Measurements from ENCODE around the gene SLFN11. TPM values are rescaled to one million over a fixed set of nuclear protein-coding genes. Genes with fewer than 3 reads are reported as not detected.
"Not testable (repeated sequence)": the region's sequence is repeated elsewhere in the genome, so short reads cannot be mapped to it uniquely, and the experiment has no call there.

SLFN11 gene, protein sequence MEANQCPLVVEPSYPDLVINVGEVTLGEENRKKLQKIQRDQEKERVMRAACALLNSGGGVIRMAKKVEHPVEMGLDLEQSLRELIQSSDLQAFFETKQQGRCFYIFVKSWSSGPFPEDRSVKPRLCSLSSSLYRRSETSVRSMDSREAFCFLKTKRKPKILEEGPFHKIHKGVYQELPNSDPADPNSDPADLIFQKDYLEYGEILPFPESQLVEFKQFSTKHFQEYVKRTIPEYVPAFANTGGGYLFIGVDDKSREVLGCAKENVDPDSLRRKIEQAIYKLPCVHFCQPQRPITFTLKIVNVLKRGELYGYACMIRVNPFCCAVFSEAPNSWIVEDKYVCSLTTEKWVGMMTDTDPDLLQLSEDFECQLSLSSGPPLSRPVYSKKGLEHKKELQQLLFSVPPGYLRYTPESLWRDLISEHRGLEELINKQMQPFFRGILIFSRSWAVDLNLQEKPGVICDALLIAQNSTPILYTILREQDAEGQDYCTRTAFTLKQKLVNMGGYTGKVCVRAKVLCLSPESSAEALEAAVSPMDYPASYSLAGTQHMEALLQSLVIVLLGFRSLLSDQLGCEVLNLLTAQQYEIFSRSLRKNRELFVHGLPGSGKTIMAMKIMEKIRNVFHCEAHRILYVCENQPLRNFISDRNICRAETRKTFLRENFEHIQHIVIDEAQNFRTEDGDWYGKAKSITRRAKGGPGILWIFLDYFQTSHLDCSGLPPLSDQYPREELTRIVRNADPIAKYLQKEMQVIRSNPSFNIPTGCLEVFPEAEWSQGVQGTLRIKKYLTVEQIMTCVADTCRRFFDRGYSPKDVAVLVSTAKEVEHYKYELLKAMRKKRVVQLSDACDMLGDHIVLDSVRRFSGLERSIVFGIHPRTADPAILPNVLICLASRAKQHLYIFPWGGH
- total RNA-seq (2014; rRNA removed; shearing (Covaris generic)), result not detected in 2 replicates

DNA sequence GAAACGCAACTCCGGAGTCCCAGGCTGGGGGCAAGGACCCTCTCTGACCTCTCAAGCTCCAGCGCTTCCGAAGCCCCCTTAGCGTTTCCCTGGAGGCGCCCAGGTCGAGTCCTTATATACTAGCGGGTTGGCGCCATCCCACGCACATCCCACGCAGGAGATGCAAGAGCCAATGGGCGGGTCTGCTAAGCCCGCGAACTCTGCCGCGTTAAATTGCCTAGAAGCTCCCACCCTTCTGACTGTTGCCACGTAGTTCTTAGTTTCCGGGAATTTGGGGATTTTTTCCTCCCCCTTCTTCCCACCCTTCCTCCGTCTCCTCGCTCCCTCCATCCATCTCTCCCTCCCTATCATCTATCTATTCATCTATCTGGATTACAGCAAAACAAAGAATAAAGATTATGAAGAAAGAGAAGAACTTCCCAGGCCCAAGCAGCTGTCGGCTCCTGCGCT, at the start of gene SLFN11:
SLFN11 (minus strand) TSS at position 88 of the 450 bp plus-strand sequence. CDS start 9,814 bp downstream, outside the sequence.
- DNase-seq (ENCODE audit: low spot score), result no peak

DNA sequence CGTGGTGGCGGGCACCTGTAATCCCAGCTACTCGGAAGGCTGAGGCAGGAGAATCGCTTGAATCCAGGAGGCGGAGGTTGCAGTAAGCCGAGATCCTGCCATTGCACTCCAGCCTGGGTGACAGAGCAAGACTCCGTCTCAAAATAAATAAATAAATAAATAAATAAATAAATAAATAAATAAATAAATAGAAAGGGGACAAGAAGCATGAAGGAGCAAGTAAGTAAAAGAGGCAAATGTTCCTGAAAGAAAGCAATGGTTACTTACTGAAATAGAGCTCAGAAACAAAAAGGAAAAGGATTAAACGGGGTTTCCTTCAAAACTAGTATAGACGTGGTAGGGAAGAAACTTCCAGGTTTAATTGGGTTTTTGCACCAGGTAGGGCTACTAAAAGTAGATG, 47.6 kb upstream of the SLFN11 start:
- not testable (repeated sequence) for DNase-seq (ENCODE audit: low spot score)

- DNase-seq (ENCODE audit: low spot score), result no peak
Measured at GRCh38 chr17:35416659-35417058, 43.2 kb upstream of the SLFN11 start.

DNA sequence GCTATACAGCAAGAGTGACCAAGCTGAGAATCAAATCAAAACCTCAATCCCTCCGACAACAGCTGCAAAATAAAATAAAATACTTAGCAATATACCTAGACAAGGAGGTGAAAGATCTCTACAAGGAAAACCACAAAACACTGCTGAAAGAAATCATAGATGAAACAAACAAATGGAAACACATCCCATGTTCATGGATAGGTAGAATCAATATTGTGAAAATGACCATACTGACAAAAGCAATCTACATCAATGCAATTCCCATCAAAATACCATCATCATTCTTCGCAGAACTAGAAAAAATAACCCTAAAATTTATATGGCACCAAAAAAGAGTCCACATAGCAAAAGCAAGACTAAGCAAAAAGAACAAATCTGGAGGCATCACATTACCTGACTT, 41.3 kb upstream of the SLFN11 start:
- not testable (repeated sequence) for DNase-seq (ENCODE audit: low spot score)

DNA sequence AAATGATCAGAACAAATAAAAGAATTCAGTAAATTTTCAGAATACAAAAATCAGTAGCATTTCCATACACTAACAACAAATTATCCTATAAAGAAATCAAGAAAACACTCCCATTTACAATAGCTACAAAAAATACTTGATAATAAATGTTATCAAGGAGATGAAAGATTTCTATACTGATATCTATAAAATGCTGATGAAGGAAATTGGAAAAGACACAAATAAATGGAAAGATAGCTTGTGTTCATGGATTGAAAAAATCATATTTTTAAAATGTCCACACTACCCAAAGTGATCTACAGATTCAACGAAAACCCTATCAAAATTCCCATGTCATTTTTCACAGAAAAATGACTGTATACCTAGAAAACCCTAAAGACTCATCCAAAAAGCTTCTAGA, 40.8 kb upstream of the SLFN11 start:
- no peak for DNase-seq (ENCODE audit: low spot score)

GRCh38 chr17:35407531-35407930, 34.1 kb upstream of the SLFN11 start:
- no peak for DNase-seq (ENCODE audit: low spot score)

DNA sequence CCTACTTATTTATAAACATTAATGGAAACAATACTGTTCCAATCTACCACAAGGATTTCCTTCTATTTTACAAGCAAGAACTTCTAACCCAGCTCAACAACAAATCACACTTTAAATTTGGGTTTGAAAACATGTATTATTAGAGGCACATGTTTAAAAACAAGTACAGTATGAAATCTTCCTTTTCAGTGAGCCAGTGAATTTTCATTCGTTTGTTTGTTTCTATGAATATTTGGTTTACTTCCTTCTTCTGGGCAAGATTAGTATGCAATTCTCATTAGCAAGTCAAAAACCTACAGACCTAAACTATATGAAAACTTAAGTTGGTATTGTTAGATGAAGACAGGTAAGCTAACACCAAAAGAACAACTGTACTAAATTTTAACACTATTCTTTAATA, 33.1 kb upstream of the SLFN11 start:
- DNase-seq (ENCODE audit: low spot score), result no peak

- DNase-seq (ENCODE audit: low spot score), result peak; percentile 54
Measured at GRCh38 chr17:35404360-35404759, 30.9 kb upstream of the SLFN11 start.

DNA sequence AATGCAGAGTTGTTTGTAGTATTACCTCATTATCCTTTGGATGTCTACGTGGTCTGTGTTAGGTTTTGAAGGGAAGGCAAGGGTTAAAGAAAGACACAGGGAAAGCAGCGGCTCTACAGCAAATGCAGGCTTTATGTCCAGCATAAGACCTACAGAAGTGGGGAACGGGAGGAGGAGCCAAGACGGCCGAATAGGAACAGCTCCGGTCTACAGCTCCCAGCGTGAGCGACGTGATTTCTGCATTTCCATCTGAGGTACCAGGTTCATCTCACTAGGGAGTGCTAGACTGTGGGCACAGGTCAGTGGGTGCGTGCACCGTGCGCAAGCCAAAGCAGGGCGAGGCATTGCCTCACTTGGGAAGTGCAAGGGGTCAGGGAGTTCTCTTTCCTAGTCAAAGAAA, 20.4 kb upstream of the SLFN11 start:
- peak; percentile 63 for DNase-seq (ENCODE audit: low spot score)

DNA sequence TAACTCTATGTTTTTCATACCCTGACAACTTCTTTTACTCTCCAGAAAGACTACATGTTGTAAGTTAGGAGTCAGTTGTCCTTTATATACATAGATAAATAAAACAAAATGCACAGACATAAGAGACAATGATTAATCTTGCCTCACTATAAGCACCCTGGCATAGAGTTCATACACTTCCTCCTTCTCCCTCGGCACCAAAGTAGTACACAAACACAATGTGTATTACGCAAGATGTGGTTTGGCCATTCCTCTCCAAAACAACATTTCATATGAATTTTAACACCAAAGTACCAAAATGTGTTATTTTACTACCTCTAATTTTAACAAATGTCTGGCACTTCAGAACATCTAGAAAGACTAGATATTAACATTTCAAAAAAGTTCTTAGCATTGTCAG, 17.2 kb upstream of the SLFN11 start:
- no peak for DNase-seq (ENCODE audit: low spot score)

DNA sequence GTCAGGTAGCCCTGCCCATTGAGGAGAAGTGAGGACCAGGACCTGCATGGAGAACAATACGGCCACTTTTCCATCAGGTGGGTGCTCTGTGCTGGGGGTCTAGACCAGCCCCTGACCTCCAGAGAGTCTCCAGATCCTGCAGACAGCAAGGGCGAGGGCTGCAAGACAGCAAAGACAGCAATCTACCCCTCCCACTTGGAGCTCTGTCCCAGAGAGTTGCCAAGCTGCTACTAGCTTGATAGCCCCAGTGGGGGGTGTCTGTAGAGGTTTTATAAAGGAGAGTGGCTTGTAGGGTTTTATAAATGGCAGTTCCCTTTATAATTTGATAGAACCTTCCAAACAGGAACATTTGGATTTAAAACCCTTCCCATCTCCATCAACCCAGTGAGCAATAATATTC, 16.7 kb upstream of the SLFN11 start:
- no peak for DNase-seq (ENCODE audit: low spot score)

- no peak for DNase-seq (ENCODE audit: low spot score)
Measured at GRCh38 chr17:35387496-35387895, 14.1 kb upstream of the SLFN11 start.

DNA sequence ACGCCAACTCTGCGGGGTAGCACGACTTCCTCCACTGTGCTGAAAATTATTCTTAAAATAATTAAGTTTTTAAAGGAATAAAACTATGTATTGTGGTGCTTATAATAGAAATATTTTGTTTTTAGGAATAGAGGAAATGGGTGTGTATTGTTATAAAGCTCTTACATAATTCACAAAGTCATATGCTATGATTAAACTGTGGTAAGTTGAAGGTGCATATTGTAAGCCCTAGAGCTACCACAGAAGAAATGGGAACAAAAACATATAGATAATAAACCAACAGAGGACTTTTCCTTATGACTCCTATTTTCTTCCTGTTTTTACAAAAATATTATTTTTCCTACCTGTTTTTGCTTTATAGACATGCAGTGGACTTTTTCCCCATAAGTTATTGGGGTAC, 4.3 kb upstream of the SLFN11 start:
- DNase-seq (ENCODE audit: low spot score), result no peak

GRCh38 chr17:35377068-35377467, 3.6 kb upstream of the SLFN11 start:
- no peak for DNase-seq (ENCODE audit: low spot score)

- DNase-seq (ENCODE audit: low spot score), result no peak
Measured at GRCh38 chr17:35376245-35376644, 2.8 kb upstream of the SLFN11 start.

- no peak for DNase-seq (ENCODE audit: low spot score)
Measured at GRCh38 chr17:35374766-35375344, 1.4 kb upstream of the SLFN11 start.

DNA sequence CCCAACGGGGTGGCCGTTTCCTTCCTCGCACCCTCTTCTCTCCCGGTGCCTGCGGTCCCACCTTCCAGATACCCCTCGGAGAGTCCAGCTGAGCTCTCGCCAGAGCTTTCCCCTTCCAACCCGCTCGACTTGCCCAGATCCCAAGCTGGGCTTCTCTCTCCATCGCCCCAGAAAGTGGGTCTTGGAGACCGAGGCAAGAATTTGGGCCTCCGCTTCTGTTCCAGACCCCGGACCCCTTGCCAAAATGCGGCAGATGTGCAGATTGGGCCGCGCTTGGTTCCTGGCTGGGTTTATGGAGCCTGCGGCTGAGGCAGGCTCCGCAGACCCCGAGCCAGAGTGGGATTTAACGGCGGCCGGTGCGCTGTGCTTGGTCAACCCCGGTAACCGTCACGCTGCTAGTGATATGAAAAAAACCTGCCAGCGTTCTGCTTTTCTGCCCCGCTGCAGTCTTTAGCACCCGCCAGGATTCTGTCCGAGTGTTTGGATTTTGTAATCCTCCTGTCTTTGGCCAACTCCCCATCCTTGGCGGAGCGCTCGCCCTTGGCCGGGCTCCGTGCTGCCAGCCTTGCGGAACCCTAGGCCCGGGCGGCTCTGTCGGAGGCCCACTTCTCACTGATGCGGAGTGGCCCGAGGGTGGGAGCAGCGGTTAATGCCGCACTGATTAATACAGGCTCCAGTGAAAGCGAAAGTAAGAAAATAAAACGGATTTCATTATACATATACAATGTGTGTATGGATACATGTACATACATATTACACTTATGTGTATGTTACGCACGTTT, 754 bp upstream of the SLFN11 start:
- no peak for DNase-seq (ENCODE audit: low spot score)

- DNase-seq (ENCODE audit: low spot score), result no peak
Measured at GRCh38 chr17:35372846-35373533, 431 bp downstream of the SLFN11 start.

DNA sequence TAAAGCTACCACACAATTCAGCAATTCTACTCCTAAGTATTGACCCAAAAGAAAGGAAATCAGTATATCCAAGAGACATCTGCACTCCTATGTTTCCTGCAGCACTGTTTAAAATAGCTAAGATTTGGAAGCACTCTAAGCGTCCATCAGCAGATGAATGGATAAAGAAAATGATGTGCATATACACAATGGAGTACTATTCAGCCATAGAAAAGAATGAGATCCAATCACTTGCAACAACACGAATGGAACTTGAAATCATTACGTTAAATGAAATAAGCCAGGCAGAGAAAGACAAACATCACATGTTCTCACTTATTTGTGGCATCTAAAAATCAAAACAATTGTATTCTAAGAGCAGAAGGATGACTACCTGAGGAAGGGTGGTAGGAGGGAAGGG, 1.5 kb downstream of the SLFN11 start:
- DNase-seq (ENCODE audit: low spot score), result no peak

DNA sequence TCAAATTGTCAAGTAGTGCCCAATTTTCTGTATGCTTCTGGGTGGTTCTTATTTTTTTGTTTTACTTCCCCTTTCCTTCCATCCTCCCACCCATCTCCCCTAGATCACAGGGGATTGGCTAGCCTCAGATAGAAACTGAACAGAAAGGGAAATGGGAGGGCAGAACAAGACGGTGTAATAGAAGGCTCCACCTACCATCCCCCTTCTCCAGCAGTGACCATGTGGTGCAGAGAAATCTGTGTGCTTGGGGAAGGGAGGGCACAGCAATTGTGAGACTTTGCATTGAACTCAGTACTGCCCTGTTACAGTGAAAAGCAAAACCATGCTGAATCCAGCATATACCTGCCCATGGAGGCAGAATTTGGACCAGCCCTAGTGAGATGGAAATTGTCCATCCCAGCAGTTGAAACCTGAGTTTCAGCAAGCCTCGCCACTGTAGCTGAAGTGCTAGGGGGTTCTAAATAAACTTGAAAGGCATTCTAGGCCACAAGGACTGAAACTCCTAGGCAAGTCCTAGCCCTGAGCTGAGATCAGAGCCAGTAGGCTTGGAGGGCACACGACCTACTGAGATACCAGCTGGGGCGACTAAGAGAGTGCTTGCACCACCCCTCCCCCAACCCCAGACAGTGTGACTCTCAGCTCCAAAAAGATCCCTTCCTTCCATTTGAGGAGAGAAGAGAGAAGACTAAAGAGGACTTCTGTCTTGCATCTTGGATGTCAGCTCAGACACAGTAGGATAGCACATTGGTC, 5.2 kb downstream of the SLFN11 start:
- no peak for DNase-seq (ENCODE audit: low spot score)

Measured in HT-29 (cell line).